Glutamatergic neuron (in vitro differentiated cells): ENCODE data around the gene ATAT1. TPM values are rescaled to one million over a fixed set of nuclear protein-coding genes. Genes with fewer than 3 reads are reported as not detected.

Source experiments
- DNase-seq: peaks from one replicate; pipeline ENCODE4 v3.0.0; 2022
- H3K27ac Mint-ChIP-seq: one replicate; pipeline ENCODE4 v1.8.0; 2020; ENCODE audit warnings: mild to moderate bottlenecking, mixed read lengths, inconsistent platforms; ENCODE audit not compliant: unreplicated experiment
- H3K27me3 Mint-ChIP-seq: one replicate; pipeline ENCODE4 v1.8.0; 2020; ENCODE audit warnings: mild to moderate bottlenecking, moderate library complexity, mixed read lengths, inconsistent platforms; ENCODE audit not compliant: unreplicated experiment
- H3K36me3 Mint-ChIP-seq: one replicate; pipeline ENCODE4 v1.8.0; 2020; ENCODE audit warnings: mild to moderate bottlenecking, mixed read lengths, inconsistent platforms; ENCODE audit not compliant: unreplicated experiment
- H3K4me1 Mint-ChIP-seq: one replicate; pipeline ENCODE4 v1.8.0; 2020; ENCODE audit warnings: mild to moderate bottlenecking, low read depth, mixed read lengths, inconsistent platforms; ENCODE audit not compliant: unreplicated experiment
- H3K4me3 Mint-ChIP-seq: one replicate; pipeline ENCODE4 v1.8.0; 2020; ENCODE audit warnings: mild to moderate bottlenecking, mixed read lengths, inconsistent platforms; ENCODE audit not compliant: unreplicated experiment
- H3K9me3 Mint-ChIP-seq: one replicate; pipeline ENCODE4 v1.8.0; 2020; ENCODE audit warnings: mild to moderate bottlenecking, moderate library complexity, mixed read lengths, inconsistent platforms; ENCODE audit not compliant: unreplicated experiment
- microRNA-seq: library from miRNA; unstranded; fragments of <30 nt; microRNA quantifications from one replicate; pipeline ENCODE4, GENCODE V29; 2020; ENCODE audit not compliant: unreplicated experiment
- total RNA-seq: library from RNA; stranded (reverse); fragmentation: NEBNext Ultra II Directional; extraction: Animal tissue kit (Norgen Biotek cat#: 25700); gene quantifications from one replicate; pipeline ENCODE4 v1.2.1, GENCODE V29; 2021; ENCODE audit not compliant: unreplicated experiment
- TF ChIP-seq, protein P1 (sequence below): fragments of 200-600 bp; sonication (generic); IDR thresholded peaks from one replicate; pipeline ENCODE4 v1.5.0; 2021; ENCODE audit not compliant: partially characterized antibody, unreplicated experiment

Gene ATAT1
- total RNA-seq, 1 donor from 2014 or later, result 131 TPM

DNA sequence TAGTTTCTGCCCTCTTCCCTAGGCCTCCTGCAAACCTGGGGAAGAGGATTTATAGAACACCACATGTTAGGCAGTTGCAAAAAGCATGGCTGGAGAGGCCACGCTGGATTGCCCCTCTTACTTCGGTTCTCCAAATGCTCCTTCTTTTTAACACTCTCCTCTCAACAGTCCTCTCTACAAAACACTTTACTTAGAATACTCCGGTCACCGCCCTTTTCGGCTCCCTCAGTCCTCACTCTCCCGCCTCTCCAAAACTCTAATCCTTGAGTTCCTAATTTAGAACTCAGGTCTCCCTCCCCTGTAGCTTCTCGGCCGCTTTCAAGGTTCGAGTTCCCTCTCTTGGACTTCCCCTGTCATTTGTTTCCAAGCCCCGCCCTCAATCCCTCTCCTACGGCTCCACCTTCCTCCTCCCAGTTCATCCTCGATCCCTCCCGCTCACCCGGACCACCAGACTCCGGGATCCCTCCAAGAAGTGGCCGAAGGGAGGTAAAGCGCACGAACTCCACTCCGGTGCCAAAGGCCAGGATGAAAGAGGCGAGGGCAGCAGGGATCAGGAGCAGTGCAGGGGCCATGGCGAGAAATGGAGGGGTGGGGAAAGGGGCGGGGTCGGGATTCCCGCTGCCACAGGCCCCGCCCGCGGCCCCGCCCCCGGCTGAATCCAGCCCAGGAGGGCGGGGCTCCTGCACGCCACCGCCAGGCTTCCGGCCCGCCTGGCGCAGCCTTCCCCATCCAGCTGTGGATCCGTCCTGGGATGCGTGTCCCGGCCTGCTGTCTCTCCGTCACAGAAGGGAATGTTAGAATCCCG lies 63.9 kb downstream of the ATAT1 start, which contains the start of gene NRM:
TSS of gene NRM (minus strand) at position 582 of the 805 bp plus-strand sequence. CDS start at position 572, 10 bp downstream.
- peaks cover 21% of the 10 kb centered on the region for H3K9me3 Mint-ChIP-seq
- H3K27ac Mint-ChIP-seq, result peak within 1 kb of the TSS; percentile 100
- peak; percentile 92 for DNase-seq
- peak within 1 kb of the TSS; percentile 100 for H3K4me3 Mint-ChIP-seq
- H3K4me1 Mint-ChIP-seq, result peaks cover 35% of the 10 kb centered on the region
- TF ChIP-seq, protein P1, sequence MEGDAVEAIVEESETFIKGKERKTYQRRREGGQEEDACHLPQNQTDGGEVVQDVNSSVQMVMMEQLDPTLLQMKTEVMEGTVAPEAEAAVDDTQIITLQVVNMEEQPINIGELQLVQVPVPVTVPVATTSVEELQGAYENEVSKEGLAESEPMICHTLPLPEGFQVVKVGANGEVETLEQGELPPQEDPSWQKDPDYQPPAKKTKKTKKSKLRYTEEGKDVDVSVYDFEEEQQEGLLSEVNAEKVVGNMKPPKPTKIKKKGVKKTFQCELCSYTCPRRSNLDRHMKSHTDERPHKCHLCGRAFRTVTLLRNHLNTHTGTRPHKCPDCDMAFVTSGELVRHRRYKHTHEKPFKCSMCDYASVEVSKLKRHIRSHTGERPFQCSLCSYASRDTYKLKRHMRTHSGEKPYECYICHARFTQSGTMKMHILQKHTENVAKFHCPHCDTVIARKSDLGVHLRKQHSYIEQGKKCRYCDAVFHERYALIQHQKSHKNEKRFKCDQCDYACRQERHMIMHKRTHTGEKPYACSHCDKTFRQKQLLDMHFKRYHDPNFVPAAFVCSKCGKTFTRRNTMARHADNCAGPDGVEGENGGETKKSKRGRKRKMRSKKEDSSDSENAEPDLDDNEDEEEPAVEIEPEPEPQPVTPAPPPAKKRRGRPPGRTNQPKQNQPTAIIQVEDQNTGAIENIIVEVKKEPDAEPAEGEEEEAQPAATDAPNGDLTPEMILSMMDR, result no peak
- peaks cover 24% of the 10 kb centered on the region for H3K27me3 Mint-ChIP-seq
- H3K36me3 Mint-ChIP-seq, result no peaks in the 10 kb centered on the region

DNA sequence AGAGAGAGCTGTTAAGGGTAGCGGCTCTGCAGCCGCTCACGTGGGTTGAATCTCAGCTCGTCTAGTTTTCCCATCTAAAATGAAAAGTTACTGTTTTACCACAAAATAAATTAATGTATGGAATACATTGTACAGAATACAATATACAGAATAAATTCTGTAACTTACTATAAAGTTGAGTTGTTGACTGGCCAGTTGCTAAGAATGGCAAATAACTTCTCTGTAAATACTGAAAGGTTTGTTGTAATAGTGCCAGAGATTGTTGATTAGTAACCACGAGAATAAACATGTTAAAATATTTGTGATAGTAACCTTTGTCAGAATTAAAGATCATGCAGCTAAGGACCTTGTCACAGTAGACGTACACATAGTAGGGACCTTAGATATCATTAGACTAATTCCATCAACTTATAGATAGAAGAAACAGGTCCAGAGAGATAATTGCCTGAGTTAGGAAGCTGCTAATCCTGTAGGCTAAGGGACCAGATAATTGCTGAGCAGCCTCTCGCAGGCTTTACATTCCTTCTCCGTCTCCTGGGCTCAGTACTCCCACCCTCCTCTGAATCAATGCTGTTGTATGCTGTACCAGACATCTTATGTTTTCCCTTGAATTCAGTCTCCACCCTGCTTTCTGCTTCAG lies 64.7 kb downstream of the ATAT1 start:
- H3K36me3 Mint-ChIP-seq, result no peaks in the 10 kb centered on the region
- TF ChIP-seq, protein P1, result no peak
- H3K27me3 Mint-ChIP-seq, result peaks cover 18% of the 10 kb centered on the region
- peak overlapping the region; percentile 88 for H3K4me3 Mint-ChIP-seq
- H3K4me1 Mint-ChIP-seq, result peaks cover 35% of the 10 kb centered on the region
- no peak for DNase-seq
- peak overlapping the region; percentile 90 for H3K27ac Mint-ChIP-seq
- H3K9me3 Mint-ChIP-seq, result peaks cover 19% of the 10 kb centered on the region

Small RNAs within 50 kb of the gene (microRNA-seq; reads per million reads assigned to microRNA genes)
- 1,270 reads per million, percentile 90 among the genes with 10 or more reads in this experiment for gene MIR877

Other genes with a start within 250 kb of the ATAT1 start
- gene HLA-E, start 137.4 kb upstream of the ATAT1 start, total RNA-seq, result 18.1 TPM
- gene GNL1, start 70.4 kb upstream of the ATAT1 start, total RNA-seq, result 42.1 TPM
- gene PRR3, start 69.6 kb upstream of the ATAT1 start, total RNA-seq, result 34.7 TPM
- 62.7 TPM for gene ABCF1, start 55.4 kb upstream of the ATAT1 start, total RNA-seq
- gene PPP1R10, start 9.6 kb upstream of the ATAT1 start, total RNA-seq, result 99.7 TPM
- 40.0 TPM for gene MRPS18B, start 9.0 kb upstream of the ATAT1 start, total RNA-seq
- gene C6orf136, start 20.3 kb downstream of the ATAT1 start, total RNA-seq, result 13.7 TPM
- 26.9 TPM for gene DHX16, start 46.1 kb downstream of the ATAT1 start, total RNA-seq
- gene PPP1R18, start 59.8 kb downstream of the ATAT1 start, total RNA-seq, result 175 TPM
- 52.2 TPM for gene NRM, start 64.1 kb downstream of the ATAT1 start, total RNA-seq
- gene MDC1, start 90.4 kb downstream of the ATAT1 start, total RNA-seq, result 50.4 TPM
- gene TUBB, start 93.5 kb downstream of the ATAT1 start, total RNA-seq, result 2,264 TPM
- gene FLOT1, start 115.8 kb downstream of the ATAT1 start, total RNA-seq, result 191 TPM
- gene IER3, start 117.7 kb downstream of the ATAT1 start, total RNA-seq, result 13.5 TPM